ENCODE results near the gene BAK1.
A peak's percentile ranks its signal among the peaks of the same experiment; 100 is the strongest.
"Not testable (repeated sequence)": the region's sequence is repeated elsewhere in the genome, so short reads cannot be mapped to it uniquely, and the experiment has no call there.

The BAK1 gene

DNA sequence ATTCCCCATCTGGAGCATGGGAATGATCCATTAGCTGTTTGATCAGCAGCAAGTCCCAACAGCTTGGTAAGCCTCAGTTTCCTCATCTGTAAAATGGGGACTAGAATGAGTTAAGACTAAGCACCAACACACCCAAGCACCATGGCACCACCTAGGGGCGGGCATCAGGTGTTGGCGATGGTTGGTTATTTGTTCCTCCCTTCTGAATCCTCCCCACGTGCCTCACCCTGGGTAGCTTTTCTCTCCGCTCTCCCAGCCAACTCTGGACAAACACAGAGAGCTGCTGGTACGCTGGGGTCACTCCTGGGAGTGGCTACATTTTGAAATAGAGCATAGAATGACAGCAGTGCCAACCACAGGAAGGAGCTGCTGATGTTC, 27.7 kb upstream of the BAK1 start:
- DNase-seq = no peak

GRCh38 chr6:33607126-33607783, 27.2 kb upstream of the BAK1 start:
- DNase-seq = no peak

GRCh38 chr6:33606642-33607041, 26.6 kb upstream of the BAK1 start:
- DNase-seq = no peak

GRCh38 chr6:33604941-33605854, 25.1 kb upstream of the BAK1 start:
- no peak for DNase-seq

GRCh38 chr6:33602180-33602579, 22.1 kb upstream of the BAK1 start:
- DNase-seq = no peak

- DNase-seq = no peak
Observed at GRCh38 chr6:33600761-33601160, 20.7 kb upstream of the BAK1 start.

GRCh38 chr6:33599413-33599938, 19.4 kb upstream of the BAK1 start:
- DNase-seq = peak; percentile 83

GRCh38 chr6:33597551-33598322, 17.7 kb upstream of the BAK1 start:
- no peak for DNase-seq

DNA sequence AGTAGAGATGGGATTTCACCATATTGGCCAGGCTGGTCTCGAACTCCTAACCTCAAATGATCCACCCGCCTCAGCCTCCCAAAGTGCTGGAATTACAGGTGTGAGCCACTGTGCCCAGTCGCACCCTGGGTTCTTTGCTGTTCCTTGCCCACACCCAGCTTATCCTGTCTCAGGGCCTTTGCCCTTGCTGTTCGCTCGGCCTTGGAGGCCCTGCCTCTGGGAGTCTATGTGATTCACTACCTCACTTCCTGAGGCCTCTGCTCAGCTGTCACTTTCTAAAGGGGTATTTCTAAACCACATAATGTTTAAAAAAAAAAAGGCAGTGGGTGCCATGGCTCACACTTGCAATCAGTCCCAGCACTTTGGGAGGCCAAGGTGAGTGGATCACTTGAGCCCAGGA, 16.8 kb upstream of the BAK1 start:
- DNase-seq = not testable (repeated sequence)

DNA sequence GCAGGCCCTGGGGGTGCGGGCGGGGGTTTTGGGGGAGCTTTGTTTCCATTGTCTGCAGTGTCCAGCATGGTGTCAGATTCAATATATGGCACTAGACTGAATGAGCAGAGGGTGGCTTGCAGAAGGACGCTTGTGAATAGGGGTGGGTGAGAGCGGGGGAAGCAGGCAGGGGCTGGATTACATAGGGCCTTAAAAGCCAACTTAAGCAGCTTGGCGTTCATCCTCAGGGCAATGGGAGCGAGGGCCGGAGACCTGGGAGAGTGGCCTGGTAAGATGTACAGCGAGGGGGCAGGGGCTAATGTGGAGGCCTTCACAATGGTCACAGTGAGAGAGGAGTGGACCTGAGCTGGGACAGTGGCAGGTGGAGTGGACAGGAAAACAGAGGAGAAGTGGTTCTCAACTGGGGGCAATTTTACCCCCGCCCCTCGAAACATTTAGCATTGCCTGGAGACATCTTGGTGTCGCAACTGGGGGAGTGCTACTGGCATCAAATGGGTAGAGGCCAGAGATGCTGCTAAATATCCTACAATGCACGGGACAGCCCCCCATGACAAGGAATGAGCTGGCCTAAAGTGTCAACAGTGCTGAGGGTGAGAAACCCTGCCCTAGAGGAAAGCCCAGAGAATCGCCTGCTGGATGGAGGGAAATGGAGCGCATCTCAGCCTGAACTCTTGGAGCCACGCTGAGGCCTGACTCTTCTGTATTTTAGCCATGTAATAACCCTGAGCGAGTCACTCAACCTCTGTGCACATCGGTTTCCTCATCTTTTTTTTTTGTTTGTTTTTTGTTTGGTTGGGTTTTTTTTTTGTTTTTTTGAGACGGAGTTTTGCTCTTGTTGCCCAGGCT, 15.1 kb upstream of the BAK1 start:
- no peak for DNase-seq

DNA sequence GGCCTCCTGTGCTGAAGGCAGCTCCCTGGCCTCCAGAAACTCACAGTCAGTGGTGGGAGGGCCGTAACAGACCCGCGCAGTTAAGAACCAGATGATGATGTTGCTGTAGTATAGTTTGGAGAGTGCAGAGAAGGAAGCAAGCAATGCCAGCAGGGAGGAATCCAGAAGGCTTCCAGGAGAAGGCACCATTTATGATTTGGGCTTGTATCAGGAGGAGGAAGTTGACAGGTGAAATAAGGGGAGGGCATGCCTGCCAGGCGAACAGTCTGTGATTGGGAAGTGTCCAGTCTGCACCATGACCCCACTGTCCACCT, 13.3 kb upstream of the BAK1 start:
- DNase-seq = no peak

DNA sequence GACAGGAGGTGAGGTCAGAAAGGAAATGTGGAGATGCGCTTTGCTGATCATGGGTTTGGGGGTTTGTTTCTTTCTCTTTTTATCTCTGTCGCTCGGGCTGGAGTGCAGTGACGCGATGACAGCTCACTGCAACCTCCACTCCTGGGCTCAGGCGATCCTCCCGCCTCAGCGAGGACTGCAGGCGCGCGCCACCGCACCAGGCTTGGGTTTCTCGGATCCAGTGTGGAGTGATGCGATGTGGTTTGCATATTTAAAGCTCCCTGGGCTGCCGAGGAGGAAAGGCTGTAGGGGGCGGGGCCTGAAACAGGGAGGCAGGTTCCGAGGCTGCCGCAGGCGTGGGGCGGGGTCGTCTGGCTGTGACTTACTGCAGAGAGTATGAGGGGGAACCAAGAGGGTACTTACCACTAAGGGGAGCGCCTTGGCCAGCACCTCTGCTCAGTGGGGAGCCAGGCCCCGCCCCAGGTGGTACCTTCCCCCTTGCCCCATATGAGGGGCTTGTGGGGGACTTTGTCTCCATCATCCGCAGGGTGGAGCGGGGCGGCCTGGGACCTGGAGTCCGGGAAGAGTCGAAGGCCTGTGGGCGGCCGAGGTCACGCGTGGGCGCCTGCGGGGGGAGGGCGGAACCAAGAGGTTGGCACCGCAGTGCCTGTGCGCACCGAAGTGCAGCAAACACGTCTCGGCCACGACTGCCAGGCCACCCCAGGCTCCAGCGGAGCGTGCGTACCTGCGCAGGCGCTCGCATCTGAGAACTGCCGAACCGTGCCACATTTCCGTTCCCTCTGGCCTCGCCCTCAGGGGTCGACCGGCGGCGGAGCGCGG, 12.7 kb upstream of the BAK1 start:
- no peak for DNase-seq

DNA sequence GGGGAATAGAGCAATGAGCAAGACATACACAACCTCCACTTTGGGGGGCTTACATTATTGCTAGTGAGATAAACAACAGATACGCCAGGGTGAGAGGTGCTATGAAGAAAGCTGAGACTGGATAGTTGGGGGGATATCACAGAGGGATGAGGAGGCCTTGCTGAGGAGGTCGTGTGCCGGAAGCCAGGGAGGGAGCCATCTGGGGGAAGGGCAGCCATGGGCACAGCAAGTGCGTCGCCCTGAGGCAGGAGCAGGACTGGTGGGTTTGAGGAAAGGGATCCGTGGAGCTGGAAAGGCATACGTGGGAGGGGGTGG, 12.2 kb upstream of the BAK1 start:
- DNase-seq = no peak

- DNase-seq = no peak
Observed at GRCh38 chr6:33591424-33592032, 11.5 kb upstream of the BAK1 start.

- DNase-seq = peak; percentile 40
Observed at GRCh38 chr6:33590531-33591198, 10.6 kb upstream of the BAK1 start.

- DNase-seq = peak; percentile 85
Observed at GRCh38 chr6:33589731-33590530, 9.9 kb upstream of the BAK1 start.

- DNase-seq = no peak
Observed at GRCh38 chr6:33589392-33589730, 9.3 kb upstream of the BAK1 start.

GRCh38 chr6:33588894-33589293, 8.8 kb upstream of the BAK1 start:
- DNase-seq = no peak

DNA sequence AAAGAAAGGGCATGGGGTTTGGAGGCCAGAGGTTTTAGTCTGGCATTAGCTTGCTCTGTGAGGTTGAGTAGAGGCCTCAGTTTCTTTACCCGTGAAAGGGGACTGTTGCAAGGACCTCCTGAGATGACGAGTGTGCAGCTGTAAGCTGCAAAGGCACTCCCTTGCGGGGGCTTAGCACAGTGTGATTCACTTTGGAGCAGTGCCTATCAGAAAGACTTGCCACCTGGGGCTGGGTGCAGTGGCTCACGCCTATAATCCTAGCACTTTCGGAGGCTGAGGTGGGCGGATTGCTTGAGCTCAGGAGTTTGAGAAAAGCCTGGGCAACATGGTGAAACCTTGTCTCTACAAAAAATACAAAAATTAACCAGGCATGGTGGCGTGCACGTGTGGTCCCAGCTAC, 7.5 kb upstream of the BAK1 start:
- no peak for DNase-seq

DNA sequence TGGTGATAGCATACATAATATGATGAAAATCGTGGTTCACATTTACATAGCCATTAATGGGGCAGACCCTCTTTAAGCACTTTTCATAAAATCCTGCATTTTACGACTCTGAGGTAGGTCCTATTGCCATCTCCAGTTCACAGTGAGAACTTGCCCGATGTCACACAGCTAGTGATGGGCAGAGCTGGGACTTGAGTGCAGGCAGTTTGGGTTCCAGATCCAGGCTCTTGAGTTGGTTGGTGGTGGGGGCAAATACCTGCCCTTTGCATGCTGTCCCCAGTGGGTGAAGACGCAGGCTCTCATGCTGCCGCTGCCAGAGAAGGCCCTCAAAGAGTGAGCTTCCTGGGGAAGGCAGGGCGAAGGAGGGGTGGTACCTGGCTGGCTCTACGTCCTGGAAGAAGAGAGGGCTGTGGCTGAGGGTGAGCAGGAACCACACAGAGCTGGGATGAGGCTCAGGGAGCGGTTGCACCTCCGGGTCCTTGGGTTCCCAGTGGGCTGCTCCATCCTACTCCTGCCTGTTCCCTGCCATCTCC, 6.1 kb upstream of the BAK1 start:
- no peak for DNase-seq

All from NCI-H226 (cell line).